Measurements from ENCODE around the gene FAM43A. TPM values are rescaled to one million over a fixed set of nuclear protein-coding genes. Genes with fewer than 3 reads are reported as not detected.

The FAM43A gene
- total RNA-seq, result 4.1 and 6.8 TPM in 2 replicates

GRCh38 chr3:194685718-194686413 is at the start of gene FAM43A:
Gene FAM43A, plus strand, starts transcription at chr3:194685883. Its CDS starts 944 bp downstream, at chr3:194686827.

GRCh38 chr3:194671900-194672808 is 13.5 kb upstream of the FAM43A start, which contains the start of gene LSG1:
Gene LSG1, minus strand, starts transcription at chr3:194672191. Its CDS starts 29 bp downstream, at chr3:194672162.

Small RNA genes lying within 50 kb of the gene (small RNA-seq; reads per million reads assigned to genes)
- not detected for gene AC046143.2

Other genes starting within 250 kb of the FAM43A start
- 228 and 241 TPM in 2 replicates for gene ATP13A3, start 198.9 kb upstream of the FAM43A start, total RNA-seq
- gene TMEM44, start 52.5 kb upstream of the FAM43A start, total RNA-seq, result 13.9 and 15.7 TPM in 2 replicates
- 28.1 and 30.2 TPM in 2 replicates for gene LSG1, start 13.7 kb upstream of the FAM43A start, total RNA-seq